ENCODE data around the gene RBM19.

RBM19 gene

GRCh38 chr12:113880988-113881962, 84.8 kb downstream of the RBM19 start:
- DNase-seq (ENCODE audit: low read depth) = no peak

- no peak for DNase-seq (ENCODE audit: low read depth)
These were observed 85.8 kb downstream of the RBM19 start for GRCh38 chr12:113880326-113880725.

- no peak for DNase-seq (ENCODE audit: low read depth)
These were observed 86.5 kb downstream of the RBM19 start for GRCh38 chr12:113879658-113880057.

- DNase-seq (ENCODE audit: low read depth) = no peak
These were observed 88.5 kb downstream of the RBM19 start for GRCh38 chr12:113877607-113878006.

- no peak for DNase-seq (ENCODE audit: low read depth)
These were observed 90.0 kb downstream of the RBM19 start for GRCh38 chr12:113876160-113876559.

GRCh38 chr12:113875691-113876090, 90.4 kb downstream of the RBM19 start:
- DNase-seq (ENCODE audit: low read depth) = no peak

- DNase-seq (ENCODE audit: low read depth) = no peak
These were observed 91.0 kb downstream of the RBM19 start for GRCh38 chr12:113874999-113875561.

- no peak for DNase-seq (ENCODE audit: low read depth)
These were observed 91.8 kb downstream of the RBM19 start for GRCh38 chr12:113874326-113874725.

GRCh38 chr12:113873740-113874139, 92.4 kb downstream of the RBM19 start:
- DNase-seq (ENCODE audit: low read depth) = no peak

GRCh38 chr12:113870890-113871289, 95.2 kb downstream of the RBM19 start:
- no peak for DNase-seq (ENCODE audit: low read depth)

GRCh38 chr12:113870035-113870434, 96.1 kb downstream of the RBM19 start:
- no peak for DNase-seq (ENCODE audit: low read depth)

- DNase-seq (ENCODE audit: low read depth) = no peak
These were observed 97.8 kb downstream of the RBM19 start for GRCh38 chr12:113868365-113868764.

- DNase-seq (ENCODE audit: low read depth) = no peak
These were observed 98.9 kb downstream of the RBM19 start for GRCh38 chr12:113867258-113867657.

GRCh38 chr12:113866496-113866895, 99.6 kb downstream of the RBM19 start:
- no peak for DNase-seq (ENCODE audit: low read depth)

GRCh38 chr12:113863455-113863845, 102.7 kb downstream of the RBM19 start:
- no peak for DNase-seq (ENCODE audit: low read depth)

GRCh38 chr12:113862590-113863454, 103.3 kb downstream of the RBM19 start:
- DNase-seq (ENCODE audit: low read depth) = peak; percentile 8

- DNase-seq (ENCODE audit: low read depth) = no peak
These were observed 104.3 kb downstream of the RBM19 start for GRCh38 chr12:113861708-113862312.

- DNase-seq (ENCODE audit: low read depth) = peak; percentile 31
These were observed 105.2 kb downstream of the RBM19 start for GRCh38 chr12:113860950-113861349.

GRCh38 chr12:113860059-113860820, 105.9 kb downstream of the RBM19 start:
- DNase-seq (ENCODE audit: low read depth) = no peak

GRCh38 chr12:113858841-113859386, 107.2 kb downstream of the RBM19 start:
- DNase-seq (ENCODE audit: low read depth) = no peak

- DNase-seq (ENCODE audit: low read depth) = no peak
These were observed 108.8 kb downstream of the RBM19 start for GRCh38 chr12:113857371-113857770.

Measured in stromal cell of bone marrow (primary cell).